Stimulated activated CD4-positive, alpha-beta T cell treated with anti-CD3 and anti-CD28 coated beads, Interleukin-4, amount 100 ng/mL, for 4 hours (primary cell): ENCODE measurements around the gene AGTRAP.

Experiments
- DNase-seq, 2 experiments: peaks; one replicate each; pipeline ENCODE4 v3.0.0-alpha.2; 2020

Gene AGTRAP

GRCh38 chr1:11764519-11764918 is 28.6 kb downstream of the AGTRAP start:
- no peak for DNase-seq

- DNase-seq, result no peak
These were observed 29.9 kb downstream of the AGTRAP start for GRCh38 chr1:11765661-11766428.

- DNase-seq, result no peak
These were observed 30.5 kb downstream of the AGTRAP start for GRCh38 chr1:11766429-11766776.

- no peak for DNase-seq
These were observed 32.2 kb downstream of the AGTRAP start for GRCh38 chr1:11767922-11768704.

- DNase-seq, result no peak
These were observed 32.9 kb downstream of the AGTRAP start for GRCh38 chr1:11768821-11769220.

DNA sequence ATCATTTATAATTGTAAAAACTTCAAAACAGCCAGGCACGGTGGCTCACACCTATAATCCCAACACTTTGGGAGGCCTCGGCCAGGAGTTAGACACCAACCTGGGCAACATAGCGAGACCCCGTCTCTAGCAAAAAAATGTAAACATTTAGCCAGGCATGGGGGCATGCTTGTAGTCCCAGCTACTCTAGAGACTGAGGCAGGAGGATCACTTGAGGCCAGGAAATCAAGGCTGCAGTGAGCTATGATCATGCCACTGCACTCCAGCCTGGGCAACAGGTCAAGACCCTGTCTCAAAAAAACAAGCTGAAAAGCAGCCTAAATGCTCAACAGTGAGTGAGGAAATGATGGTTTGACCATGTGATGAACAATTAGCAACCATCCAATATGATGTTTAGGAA is 33.3 kb downstream of the AGTRAP start:
- no peak for DNase-seq

DNA sequence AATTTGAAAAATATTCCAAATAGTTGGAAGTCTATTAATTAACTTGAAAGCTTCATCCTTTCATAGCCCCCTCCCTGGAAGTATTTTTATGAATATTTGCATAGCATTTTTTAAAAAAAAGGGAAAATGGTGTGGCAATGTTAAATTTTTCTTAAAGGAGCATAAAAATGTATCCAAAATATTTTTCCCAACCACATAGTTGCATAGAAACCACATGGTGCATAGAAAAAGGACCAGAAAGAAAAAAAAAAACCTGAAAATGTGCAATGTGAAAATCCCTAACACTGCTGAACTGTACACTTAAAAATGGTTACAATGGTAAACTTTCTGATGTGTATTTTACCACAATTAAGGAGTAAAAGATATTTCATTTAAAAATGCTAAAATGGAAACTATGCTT is 34.1 kb downstream of the AGTRAP start:
- DNase-seq, result no peak

DNA sequence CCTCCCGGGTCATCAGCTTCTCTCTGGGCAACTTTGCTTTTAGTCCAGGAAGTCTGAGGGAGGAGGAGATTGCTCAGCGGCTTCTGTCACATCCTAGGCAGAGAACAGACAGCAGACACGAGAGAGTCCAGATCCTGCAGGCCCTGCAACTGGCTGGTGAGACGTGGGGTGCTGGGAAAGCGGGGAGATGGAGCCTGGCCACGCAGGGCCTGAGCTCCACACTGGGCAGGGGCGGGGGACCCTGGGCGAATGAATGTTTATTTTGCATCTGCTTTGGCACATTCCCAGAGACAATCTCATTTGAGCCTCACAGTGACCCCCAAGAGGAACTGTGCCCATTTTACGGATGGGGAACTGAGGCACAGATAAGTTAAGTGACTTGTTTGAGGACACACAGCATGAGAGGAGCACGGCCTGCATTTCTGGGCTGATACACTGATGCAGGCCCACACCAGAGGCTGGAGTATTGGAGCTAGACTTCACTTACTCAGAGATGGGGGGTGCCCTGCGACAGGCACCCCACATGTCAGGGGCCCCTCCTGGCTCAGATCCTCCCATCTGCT is 35.6 kb downstream of the AGTRAP start:
- no peak for DNase-seq

- DNase-seq, result no peak
These were observed 36.5 kb downstream of the AGTRAP start for GRCh38 chr1:11772458-11772857.

GRCh38 chr1:11774753-11775152 is 38.8 kb downstream of the AGTRAP start:
- DNase-seq, result no peak

- no peak for DNase-seq
These were observed 41.9 kb downstream of the AGTRAP start for GRCh38 chr1:11777658-11778322.

DNA sequence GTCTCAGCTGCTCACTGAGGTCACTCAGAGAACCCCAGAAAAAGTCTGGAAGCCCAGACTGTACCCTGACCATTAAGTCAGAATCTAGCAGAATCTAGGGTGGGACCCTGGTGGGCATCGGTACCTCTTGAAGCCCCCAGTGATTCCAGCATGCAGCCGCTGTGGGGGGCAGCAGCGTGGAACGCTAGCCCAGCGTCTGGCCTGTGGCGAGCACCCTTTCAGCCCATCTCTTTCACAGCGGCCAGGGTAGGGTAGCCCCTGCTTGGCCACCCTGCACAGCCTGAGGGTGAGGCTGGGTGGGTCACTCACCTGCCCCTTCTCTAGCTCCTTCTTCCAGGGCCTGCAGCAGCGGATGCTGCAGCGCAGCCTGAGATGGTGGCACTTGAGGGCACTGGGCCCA is 42.4 kb downstream of the AGTRAP start:
- no peak for DNase-seq

GRCh38 chr1:11778844-11779623 is 43.1 kb downstream of the AGTRAP start:
- DNase-seq, result no peak

GRCh38 chr1:11779715-11780379 is 43.9 kb downstream of the AGTRAP start:
- no peak for DNase-seq

- no peak for DNase-seq
These were observed 44.6 kb downstream of the AGTRAP start for GRCh38 chr1:11780380-11781147.

GRCh38 chr1:11781297-11781696 is 45.4 kb downstream of the AGTRAP start:
- DNase-seq, result no peak

- DNase-seq, result no peak
These were observed 46.3 kb downstream of the AGTRAP start for GRCh38 chr1:11782127-11782708.

DNA sequence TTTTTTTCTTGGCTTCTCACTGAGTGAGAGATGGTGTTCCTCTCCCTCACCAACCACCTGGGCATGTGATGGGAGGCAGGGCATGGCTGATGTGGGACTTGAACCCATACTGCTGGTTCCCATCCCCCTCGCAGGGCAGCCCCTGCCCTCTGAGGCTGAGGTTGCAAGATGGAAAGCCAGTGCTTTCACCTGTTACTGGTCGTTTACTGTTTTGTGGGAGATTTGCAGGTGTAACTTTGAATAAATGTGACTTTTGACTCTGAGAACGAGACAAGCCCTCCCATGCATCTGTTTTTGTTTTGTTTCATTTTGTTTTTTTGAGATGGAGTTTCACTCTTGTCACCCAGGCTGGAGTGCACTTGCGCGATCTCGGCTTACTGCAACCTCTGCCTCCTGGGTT is 47.6 kb downstream of the AGTRAP start:
- no peak for DNase-seq

DNA sequence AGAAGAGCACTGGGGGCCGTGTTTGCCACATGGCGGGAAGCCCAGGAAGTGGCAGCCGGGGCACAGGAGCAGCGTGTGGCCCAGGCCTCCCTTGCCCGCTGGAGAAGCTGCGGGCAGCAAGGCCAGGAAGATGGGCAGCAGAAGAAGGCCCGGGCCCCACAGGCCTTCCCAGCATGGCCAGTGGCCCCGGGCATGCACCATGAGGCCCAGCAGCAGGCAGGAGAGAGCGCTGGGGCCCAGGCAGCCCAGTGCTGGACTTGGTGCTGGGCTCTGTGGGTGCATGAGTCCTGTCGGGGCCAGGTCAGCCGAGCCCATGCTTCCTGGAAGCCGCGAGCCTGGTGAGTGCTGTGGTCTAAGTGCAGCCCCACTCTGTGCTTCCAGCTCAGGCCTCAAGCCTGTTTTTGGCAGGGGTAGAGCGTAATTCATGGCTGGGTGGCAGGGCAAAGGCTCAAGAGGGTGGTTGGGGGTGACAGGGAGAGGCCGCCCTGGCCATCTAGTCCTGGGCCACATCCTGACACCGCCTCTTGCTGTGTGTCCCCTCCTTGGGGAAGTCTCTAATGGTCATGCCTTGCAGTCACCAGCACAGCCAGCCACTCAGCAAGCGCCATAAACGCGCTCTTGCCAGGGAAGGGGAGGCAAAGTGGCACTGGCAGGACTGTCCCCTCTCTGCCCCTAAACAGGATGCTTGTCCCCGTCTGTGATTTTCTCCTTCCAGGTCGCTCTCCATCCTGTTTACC is 48.5 kb downstream of the AGTRAP start:
- DNase-seq, result no peak
